ENCODE results near the gene KLHL26.

The KLHL26 gene

DNA sequence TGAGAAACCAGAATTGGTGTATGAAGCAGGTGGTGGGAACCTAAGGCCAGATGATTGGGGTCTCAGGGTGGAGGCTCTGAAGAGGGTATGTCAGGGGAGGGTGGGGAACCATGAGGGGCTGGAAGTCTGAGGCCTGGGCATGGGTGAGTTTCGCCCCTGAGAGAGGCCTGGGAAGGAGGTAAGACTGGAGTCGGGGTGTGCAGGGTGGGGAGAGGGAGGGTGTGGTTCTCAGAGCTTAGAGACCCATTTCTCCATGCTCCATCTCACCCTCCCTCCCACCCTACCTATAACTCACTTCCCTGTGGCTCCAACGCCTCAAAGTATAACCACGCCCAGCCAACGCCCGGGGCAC, 1.0 kb upstream of the KLHL26 start:
- H3K27ac ChIP-seq = peak overlapping the region; percentile 57 to 86

GRCh38 chr19:18636183-18636968, 452 bp upstream of the KLHL26 start:
- TF ChIP-seq CTCF (IDR thresholded peaks at IDR 0.05) = no peak
- H3K27ac ChIP-seq = peak overlapping the region; percentile 86 to 91
- peak; percentile 98 for DNase-seq (ENCODE audit: low spot score)
- H3K4me3 ChIP-seq = peak overlapping the region; percentile 78

More for the DNA sequence above, 1.0 kb upstream of the KLHL26 start:
- no peak for TF ChIP-seq CTCF (IDR thresholded peaks at IDR 0.05)
- DNase-seq (ENCODE audit: low spot score) = peak; percentile 68
- H3K4me3 ChIP-seq = peak overlapping the region; percentile 78

GRCh38 chr19:18637673-18638630, 1.1 kb downstream of the KLHL26 start:
- peak; percentile 71 for DNase-seq (ENCODE audit: low spot score)
- Histone ChIP-seq H3K4me3 (peak overlapping the region; percentile 78), H3K27ac (peak overlapping the region; percentile 86 to 91)
- no peak for TF ChIP-seq CTCF (IDR thresholded peaks at IDR 0.05)

GRCh38 chr19:18639706-18640243, 2.9 kb downstream of the KLHL26 start:
- no peak overlapping the region for H3K4me3 ChIP-seq
- TF ChIP-seq CTCF (IDR thresholded peaks at IDR 0.05) = no peak
- H3K27ac ChIP-seq = no peak overlapping the region
- no peak for DNase-seq (ENCODE audit: low spot score)

- Histone ChIP-seq H3K27ac (peak overlapping the region; percentile 74 to 89), H3K4me3 (peak overlapping the region; percentile 55)
- no peak for TF ChIP-seq CTCF (IDR thresholded peaks at IDR 0.05)
- peak; percentile 75 for DNase-seq (ENCODE audit: low spot score)
These were observed 7.6 kb downstream of the KLHL26 start for GRCh38 chr19:18644196-18645034.

DNA sequence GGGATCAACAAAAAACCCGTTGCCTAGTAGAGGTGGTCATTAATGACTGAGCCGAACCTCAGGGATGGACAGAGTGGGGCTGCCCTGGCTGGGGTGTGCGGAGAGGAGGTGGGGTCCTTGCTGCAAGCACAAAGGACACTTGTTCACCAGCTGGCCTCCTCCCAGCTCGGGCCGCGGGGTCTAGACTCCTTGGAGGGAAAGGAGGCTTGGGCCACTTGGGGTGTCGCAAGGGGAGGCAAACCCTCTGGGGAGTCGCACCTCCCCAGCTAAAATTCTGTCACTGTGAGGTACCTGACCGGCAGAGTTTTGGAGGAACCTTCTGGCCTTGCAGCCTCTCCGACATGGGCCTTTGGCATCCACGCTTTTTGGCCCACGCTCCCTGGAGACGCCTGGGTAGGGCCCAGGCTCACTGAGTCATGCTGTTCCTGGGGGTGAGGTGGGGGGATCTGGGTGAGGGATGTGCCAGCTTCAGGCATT, 8.2 kb downstream of the KLHL26 start:
- Histone ChIP-seq H3K4me3 (peak overlapping the region; percentile 55), H3K27ac (peak overlapping the region; percentile 74 to 89)
- TF ChIP-seq CTCF (IDR thresholded peaks at IDR 0.05) = no peak
- peak; percentile 90 for DNase-seq (ENCODE audit: low spot score)
